GM21619 (cell line): ENCODE data around the gene VPS16.

Experiments
- ATAC-seq: cut with Tn5 transposase; IDR thresholded peaks from one replicate; pipeline ENCODE4 v1.9.1; 2021; ENCODE audit not compliant: unreplicated experiment

Gene VPS16

DNA sequence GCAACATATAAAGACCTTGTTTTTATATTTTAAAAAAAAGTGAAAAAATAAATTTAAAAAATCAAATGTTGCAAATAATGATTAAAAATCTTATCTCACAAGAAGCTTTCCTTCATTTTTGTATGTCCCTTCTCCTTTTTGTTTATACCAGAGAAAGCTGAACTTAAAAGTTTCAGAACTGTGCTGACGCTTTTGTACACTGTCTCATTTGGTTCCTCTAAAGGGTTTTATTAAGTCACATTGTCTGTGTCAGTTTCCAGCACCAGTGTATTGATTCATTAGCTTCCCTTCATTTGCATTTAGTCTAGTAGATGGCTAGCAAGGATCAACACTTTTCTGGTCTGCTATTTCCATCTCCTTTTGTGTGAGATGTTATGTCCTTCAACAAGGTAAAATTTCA, 6.8 kb upstream of the VPS16 start:
- ATAC-seq = no peak

DNA sequence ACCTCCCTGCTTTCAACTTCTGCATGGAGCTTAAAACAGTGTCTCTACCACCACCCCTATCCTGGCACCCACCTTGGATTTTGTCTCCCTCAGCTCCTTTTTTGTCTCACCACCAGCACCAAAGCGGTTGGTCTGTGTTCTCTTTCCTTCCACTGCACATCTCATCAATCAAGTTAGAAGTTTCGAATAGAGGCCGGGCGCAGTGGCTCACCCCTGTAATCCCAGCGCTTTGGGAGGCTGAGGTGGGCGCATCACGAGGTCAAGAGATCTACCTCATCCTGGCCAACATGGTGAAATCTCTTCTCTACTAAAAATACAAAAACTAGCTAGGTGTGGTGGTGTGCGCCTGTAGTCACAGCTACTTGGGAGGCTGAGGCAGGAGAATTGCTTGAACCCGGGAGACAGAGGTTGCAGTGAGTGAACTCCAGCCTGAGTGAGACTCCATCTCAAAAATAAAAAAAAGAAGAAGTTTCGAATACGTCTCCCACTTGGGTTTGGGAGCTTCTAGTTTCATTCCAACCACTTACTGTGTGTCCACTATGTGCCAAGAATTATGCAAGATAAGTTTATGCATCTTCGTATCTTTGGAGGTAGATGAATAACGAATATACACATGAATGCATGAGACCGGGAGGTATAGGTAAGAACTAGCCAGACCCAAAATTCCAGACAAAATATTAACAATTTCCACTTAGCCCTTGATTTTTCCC, 6.0 kb upstream of the VPS16 start:
- no peak for ATAC-seq

GRCh38 chr20:2835331-2835796, 5.2 kb upstream of the VPS16 start:
- no peak for ATAC-seq

DNA sequence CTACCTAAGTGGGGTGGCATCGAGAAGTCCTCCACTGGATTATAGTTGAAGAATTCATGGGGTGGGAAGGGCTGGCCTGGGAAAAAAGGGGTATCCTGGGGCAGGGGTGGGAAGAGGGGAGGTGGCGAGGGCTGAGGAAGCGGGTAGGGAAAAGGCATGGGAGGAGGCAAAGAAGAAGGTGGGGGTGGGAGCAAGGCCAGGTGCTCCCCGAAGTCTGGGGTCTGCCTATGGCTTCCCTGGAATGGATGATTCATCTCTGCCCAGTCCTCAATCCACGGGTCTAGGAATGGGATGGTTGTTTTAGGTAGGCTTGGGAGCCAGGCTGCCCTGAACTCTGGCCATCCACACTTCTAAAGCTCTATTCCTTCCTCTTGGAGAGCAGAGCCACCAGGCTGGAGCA, 4.5 kb upstream of the VPS16 start:
- ATAC-seq = no peak

- no peak for ATAC-seq
These were observed 3.2 kb upstream of the VPS16 start for GRCh38 chr20:2837221-2837960.

DNA sequence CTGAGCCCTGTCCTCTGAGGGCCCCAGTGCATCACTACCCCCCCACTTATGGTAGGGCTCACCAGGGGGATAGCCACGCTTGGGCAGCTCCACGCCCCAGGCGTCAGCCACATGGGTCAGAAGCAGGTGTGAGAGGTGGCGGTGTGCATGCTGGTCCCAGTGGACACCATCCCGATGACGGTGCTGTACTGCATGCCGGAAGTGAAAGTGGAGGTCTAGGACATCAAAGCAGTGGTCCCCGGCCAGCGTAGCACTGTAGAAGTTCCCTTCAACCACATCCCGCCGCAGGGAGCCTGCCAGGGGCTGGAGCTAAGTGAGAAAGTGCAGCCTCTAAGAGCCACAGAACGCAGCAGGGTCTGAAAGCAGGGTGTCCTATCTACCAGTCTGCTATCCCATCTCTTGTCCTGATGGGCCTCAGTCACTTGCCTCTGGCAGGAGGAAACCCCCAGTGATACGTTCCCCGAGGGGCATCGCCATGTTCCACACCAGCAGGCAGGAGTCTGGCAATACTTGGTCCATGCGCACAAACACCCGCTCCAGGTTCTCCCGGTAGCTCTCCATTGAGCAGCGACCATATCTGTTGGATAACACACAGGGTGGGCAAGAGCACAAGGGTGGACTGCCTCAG, 2.3 kb upstream of the VPS16 start:
- no peak for ATAC-seq

- no peak for ATAC-seq
These were observed 1.5 kb upstream of the VPS16 start for GRCh38 chr20:2838847-2839671.

GRCh38 chr20:2839732-2840137, 810 bp upstream of the VPS16 start:
- no peak for ATAC-seq

DNA sequence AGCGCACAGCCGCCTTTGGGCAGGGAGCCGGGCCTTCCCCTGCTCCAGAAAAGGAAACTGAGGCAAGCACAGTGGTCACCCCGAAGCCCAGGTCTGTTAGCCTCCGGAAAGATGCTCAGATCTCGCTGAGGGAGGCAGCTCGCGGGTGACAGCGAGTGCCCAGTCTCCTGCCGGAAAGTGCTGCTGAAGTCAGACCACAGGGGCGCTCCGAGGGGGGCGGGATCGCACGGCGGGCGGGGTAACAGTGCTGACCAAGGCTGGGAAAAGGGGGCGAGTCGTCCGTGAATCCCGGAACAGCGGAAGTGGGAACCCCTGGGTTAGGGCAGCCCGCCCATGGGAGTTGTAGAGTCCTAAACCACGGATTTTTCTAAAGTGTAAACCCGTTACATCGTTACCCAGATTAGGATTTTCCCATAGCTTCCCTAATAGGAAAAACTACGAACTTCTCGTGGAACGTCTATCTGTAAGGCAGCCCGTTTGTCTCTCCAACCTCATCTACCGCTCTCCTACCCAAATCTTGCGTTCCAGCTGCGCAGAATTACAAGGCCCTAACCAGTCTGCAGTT, 504 bp downstream of the VPS16 start:
- peak; percentile 31 for ATAC-seq

DNA sequence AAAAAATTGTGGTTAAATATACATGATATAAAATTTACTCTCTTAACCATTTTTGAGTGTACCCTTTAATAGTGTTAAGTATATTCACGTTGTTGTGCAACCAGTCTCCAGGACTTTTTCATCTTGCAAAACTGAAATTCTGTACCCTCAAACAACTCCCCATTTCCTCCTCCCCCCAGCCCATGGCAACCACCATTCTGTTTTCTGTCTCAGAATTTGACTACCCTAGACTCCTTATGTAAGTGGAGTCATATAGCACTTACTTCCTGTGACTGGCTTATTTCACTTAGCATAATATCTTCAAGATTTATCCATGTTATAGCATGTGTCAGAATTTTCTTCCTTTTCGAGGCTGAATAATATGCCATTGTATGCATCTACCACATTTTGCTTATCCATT, 5.1 kb downstream of the VPS16 start:
- ATAC-seq = no peak

DNA sequence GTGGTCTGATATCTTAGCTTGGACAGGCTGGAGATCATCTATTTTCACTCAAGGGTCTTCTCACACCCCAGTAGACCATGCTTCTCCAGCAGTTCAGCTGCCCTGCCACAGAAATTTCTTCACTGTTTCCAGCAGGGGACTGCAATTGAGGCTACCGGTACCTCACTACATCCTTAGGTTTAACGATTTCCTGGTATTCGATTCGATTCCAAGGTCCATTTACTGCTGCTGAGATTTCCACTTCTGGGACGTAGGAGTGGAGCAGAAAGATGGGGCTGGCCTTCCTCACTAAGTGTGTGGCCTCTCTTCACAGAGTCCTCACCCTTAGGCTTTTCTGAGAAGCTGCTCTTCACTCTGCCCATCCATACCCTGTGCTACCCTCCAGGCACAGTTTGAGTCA, 6.2 kb downstream of the VPS16 start:
- ATAC-seq = no peak

- ATAC-seq = no peak
These were observed 7.3 kb downstream of the VPS16 start for GRCh38 chr20:2847802-2848201.

DNA sequence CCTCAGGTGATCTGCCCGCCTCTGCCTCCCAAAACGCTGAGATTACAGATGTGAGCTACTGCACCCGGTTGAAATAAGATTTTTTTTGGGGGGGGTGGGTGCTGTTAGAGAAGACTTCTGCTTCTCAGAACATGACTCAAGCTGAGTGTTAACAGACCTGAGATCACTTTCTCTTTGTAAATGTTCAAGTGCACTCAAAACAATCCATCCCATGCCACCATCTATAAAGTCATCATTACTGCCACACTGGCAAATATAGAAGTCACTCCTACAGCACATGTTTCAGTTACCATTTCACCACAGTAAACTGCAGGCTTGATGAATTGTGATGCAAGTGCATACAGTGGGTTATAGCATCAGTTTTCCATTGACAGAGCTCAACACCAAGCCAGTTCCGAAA, 9.0 kb downstream of the VPS16 start:
- no peak for ATAC-seq

DNA sequence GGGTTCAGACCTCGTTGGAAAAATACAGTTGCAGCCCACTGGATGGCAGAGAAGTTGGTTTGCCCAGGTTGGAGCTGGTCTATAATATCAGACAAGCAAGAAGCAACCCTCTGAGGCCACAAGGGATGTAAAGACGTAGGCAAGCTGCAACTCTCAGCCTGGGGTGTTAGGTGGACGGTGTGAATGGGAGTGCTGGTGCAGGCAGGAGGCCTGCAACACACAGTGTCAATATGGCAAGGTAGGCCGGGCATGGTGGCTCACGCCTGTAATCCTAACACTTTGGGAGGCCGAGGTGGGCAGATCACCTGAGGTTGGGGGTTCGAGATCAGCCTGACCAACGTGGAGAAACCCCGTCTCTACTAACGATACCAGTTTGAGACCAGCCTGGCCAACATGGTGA, 10.5 kb downstream of the VPS16 start:
- no peak for ATAC-seq

- ATAC-seq = no peak
These were observed 18.0 kb downstream of the VPS16 start for GRCh38 chr20:2858591-2858990.

GRCh38 chr20:2859330-2860121, 19.0 kb downstream of the VPS16 start:
- ATAC-seq = no peak

- no peak for ATAC-seq
These were observed 24.1 kb downstream of the VPS16 start for GRCh38 chr20:2864626-2865025.

DNA sequence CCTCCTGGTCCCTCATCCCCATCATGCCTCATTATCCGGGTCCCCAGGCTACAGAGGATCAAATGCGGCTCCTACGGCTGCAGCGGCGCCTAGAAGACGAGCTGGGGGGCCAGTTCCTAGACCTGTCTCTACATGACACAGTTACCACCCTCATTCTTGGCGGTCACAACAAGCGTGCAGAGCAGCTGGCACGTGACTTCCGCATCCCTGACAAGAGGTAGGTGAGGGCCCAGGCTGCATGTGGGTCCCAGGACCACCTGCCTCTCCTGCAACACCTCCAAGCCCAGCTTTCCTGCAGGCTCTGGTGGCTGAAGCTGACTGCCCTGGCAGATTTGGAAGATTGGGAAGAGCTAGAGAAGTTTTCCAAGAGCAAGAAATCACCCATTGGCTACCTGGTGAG, 24.6 kb downstream of the VPS16 start:
- ATAC-seq = no peak

DNA sequence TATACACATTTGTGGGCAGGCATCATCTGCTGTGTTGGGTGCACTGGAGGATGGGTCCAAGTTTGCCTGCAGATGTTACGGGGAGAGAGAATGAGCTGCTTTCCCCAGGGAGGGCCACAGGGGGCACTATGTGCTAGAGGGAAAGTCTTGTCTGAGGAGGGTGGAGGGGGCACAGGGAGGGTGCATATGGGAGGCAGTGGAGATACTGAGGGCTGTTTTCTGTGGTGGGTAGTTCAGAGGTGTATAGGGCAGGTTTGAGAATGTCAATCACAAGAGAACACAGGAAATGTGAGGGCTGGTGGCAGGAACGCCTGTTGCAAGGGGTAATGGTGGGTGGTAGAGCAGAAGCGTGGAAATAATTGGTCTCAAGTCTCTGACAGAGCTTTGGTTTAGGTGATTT, 25.1 kb downstream of the VPS16 start:
- ATAC-seq = no peak

- ATAC-seq = no peak
These were observed 25.7 kb downstream of the VPS16 start for GRCh38 chr20:2866236-2866635.
